ENCODE data around the gene ITCH.

DNA sequence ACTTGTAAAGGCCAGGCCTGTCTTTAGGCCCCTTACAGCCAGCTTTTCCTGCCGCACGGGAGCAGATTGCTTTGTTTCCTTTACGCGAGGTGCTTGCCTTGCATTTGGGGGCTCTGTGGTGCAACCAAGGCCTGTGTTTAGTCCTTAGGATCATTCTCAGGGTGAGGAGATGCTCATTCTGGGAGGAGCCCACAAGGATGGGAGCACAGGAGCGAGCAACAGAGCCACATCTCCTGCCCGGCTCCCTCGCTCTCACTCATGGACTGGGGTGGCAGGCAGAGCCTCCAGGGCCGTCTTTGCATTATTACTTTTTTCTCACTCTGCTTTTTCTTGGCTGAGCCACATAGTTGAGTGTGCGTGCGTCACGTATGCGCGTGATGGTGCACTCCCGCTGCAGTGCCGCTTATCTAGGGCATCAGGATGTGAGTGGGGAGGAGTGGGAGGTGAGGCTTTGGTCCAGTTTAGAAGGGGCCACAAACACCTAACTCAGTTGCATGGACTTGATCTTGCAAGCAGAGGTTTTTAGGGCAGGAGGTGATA, 172.3 kb downstream of the ITCH start:
- TF ChIP-seq POLR2AphosphoS5 (IDR thresholded peaks at IDR 0.05): no peak
- TF ChIP-seq EP300 (IDR thresholded peaks at IDR 0.05; ENCODE audit: low read depth): no peak

Data from transverse colon (tissue), 3 donors.